MM.1S (cell line): Measurements from ENCODE around the gene NTSR1.

Source experiments
- CTCF ChIP-seq: fragments of 300-600 bp; sonication (generic); IDR thresholded peaks from 2 replicates; pipeline ENCODE4 v1.5.1; 2016; ENCODE audit warnings: antibody characterized with exemption, low read length, mixed read lengths
- EZH2 ChIP-seq: fragments of 300-600 bp; sonication (generic); optimal IDR thresholded peaks from 2 replicates; pipeline ENCODE3; 2017; ENCODE audit warnings: low read depth, mild to moderate bottlenecking, antibody characterized with exemption, low read length, mixed read lengths
- EZH2phosphoT487 ChIP-seq: fragments of 300-600 bp; sonication (generic); IDR thresholded peaks from 2 replicates; pipeline ENCODE4 v1.6.1; 2018; ENCODE audit warnings: antibody characterized with exemption, low read length

DNA sequence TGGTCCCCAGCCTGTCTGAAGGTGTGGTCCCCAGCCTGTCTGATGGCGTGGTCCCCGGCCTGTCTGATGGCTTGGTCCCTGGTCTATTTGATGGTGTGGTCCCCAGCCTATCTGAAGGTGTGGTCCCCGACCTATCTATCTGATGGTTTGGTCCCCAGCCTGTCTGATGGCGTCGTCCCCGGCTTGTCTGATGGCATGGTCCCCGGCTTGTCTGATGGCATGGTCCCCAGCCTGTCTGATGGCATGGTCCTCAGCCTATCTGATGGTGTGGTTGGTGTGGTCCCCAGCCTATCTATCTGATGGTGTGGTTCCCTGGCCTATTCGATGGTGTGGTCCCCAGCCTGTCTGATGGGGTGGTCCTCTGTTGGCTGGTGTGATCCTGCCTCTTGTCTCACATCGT, 69.4 kb downstream of the NTSR1 start:
- TF ChIP-seq CTCF (no peak), EZH2 (no peak), EZH2phosphoT487 (no peak)
